Suppressor macrophage treated with lipopolysaccharide for 1 hour (primary cell): ENCODE results near the gene DESI1.

ENCODE experiments used
- DNase-seq, 3 donors: peaks; one replicate each; pipeline ENCODE4 v3.0.0-alpha.2; 2020 to 2022

Gene DESI1

DNA sequence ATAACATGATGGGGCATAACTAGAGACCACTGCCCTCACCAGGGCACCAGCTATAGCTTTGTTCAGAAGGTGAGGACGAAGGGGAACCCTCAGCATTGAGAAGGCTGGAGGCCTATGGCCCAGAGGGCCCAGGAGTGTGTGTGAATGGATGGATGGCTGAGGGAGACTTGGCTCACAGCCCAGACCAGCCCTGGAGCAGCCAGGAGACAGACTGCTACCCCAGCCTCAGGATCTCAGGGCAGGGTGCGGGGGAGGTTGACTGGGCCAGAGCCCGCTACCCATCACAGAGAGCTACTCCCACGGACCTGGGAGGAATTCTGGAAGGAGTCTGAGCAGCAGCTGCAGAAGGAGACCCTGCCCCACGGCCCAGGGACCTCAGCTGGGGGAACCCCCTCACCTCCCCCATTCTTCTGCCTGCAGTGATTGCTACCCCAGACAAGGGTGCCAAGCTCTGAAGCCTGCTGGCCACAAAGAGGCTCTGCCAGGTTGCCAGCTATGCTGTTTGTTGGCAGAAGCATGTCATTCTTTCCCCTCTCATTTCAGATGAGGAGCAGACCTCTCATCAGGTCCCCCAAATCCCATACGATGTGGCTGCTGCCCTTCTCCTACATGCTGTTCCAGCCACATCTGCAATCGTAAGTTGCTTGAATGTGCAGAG lies 65.4 kb downstream of the DESI1 start:
- DNase-seq, result no peak

DNA sequence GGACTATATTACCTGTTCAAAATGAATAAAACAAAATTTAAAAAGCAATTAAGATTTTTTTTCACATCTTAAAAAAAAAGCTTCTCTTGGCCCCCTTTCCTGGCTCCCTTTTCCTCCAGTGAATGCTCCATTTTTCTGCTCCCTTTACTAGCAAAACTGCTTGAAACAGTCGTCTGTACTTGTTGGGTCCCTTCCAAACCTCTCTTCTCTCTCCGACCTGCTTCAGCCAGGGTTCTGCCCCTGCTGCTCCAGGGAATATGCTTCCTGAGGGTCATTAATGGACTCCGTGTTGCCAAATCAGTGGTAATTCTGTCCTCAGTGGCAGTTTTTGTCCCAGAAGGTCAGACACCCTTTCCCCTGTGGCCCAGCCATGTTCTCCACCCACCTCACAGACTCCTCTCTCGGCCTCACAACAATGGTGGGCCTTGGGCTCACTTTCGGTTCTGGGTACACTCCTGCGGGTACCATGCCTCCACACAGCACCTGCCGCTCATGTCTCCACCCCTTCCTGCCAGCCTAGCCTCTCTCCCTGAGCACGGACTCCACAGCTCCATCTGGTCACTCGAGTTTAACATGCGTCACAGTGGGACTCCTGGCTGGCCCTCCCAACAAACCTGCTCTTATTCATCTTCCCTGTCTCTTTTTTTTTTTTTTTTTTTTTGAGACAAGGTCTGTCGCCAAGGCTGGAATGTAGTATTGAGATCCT lies 68.8 kb downstream of the DESI1 start:
- DNase-seq, result no peak

DNA sequence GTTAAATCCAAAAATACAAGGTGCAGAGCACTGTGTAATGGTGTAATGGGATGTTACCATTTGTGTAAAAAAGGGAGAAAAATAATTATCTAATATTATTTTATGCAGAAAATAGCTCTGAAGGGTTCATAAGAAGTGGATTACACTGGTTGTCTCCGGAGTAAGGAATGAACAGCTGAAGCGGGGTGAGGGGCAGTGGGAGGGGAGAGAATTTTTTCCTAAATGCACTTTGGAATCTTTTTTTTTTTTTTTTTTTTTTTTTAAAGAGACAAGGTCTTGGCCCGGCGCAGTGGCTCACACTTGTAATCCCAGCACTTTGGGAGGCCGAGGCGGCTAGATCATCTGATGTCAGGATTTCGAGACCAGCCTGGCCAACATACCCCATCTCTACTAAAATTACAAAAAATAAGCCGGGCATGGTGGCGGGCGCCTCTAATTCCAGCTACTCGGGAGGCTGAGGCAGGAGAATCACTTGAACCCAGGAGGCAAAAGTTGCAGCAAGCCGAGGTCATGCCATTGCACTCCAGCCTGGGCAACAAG lies 69.8 kb downstream of the DESI1 start:
- no peak for DNase-seq

DNA sequence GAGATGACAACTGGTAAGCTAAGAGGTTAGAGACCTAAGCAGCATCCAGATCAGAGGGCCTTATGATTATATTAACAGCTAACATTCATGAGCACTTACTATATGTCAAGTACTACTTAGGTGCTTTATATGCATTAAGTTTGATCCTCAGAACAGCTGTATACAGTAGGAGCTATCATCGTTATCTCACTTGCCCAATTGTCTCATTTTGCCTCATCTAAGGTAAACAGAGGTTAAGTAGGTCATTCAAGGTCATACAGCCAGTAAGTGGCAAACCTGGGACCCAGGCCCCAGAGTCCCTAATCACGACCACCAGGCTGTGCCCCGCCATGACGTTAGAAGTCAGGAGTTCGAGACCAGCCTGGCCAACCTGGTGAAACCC lies 72.0 kb downstream of the DESI1 start:
- no peak for DNase-seq
